GM19438 (cell line): Measurements from ENCODE around the gene DSC1.
"Not testable (repeated sequence)": the region's sequence is repeated elsewhere in the genome, so short reads cannot be mapped to it uniquely, and the experiment has no call there.

Source experiments
- ATAC-seq: cut with Tn5 transposase; IDR thresholded peaks from one replicate; pipeline ENCODE4 v1.9.1; 2021; ENCODE audit warnings: low read depth; ENCODE audit not compliant: unreplicated experiment

The DSC1 gene

GRCh38 chr18:31171144-31171839, 8.6 kb upstream of the DSC1 start:
- no peak for ATAC-seq

GRCh38 chr18:31170335-31170734, 7.7 kb upstream of the DSC1 start:
- ATAC-seq = no peak

DNA sequence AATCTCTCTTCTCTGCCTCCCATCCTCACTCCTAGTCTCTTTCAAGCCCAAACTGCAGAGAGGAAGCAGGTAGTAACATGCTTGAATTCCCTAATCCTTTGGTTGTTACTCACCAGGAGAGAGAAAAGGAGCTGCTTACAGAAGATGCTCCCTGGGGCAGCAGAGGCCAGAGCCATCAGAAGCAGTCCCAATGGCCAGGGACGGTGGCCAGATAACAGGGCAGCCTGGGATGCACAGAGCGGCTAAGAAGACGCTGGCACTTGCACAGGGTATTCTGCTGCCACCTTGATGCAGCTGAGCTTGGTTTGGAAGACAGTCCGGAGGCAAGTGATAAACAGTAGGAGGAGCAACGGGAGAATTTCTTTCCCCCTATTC, 250 bp downstream of the DSC1 start:
- no peak for ATAC-seq

- no peak for ATAC-seq
These were observed 768 bp downstream of the DSC1 start for GRCh38 chr18:31161757-31162418.

DNA sequence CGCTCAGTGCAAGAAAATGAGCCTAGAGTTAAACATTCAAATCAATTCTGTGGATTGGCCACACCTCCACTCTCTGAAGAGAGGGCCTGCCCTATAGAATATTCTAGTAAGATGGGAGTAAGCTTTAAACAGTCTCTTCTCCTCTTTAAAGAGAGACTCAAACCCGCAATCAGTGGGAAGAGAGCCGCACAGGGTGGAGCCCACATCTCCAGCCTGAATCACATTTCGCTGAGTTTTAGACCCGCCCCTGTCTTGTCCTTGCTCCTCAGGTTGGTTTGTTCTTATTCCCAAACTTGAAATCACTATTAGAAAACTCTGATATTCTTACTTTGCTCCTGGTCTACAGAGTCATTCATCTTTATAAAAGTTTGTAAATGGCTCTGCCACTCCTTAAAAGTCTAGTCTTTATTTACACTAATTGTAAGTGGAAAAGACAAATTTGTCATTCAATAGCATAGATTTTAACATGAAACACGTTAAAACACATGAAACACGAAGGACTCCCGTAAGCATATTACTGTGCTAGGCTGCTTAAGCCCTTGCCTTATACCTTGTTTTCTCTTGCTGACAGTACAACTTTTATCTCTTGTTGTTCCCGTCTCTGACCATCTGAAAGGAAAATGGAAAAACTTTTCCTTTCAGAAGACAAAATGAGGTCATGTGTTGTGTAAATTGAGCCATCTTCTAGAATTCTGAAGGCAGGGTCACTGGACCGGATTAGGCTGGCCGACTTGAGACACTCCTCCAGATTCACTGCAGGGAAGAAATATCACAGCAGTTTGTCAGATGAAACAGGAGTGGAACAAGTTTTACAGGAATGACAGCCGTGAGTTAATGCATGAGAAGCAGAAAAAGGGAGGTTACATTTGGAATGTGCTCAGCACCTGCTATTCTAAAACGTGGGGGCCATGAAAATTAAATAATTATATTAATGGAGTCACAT, 5.6 kb downstream of the DSC1 start:
- no peak for ATAC-seq

GRCh38 chr18:31155498-31155897, 7.2 kb downstream of the DSC1 start:
- no peak for ATAC-seq

DNA sequence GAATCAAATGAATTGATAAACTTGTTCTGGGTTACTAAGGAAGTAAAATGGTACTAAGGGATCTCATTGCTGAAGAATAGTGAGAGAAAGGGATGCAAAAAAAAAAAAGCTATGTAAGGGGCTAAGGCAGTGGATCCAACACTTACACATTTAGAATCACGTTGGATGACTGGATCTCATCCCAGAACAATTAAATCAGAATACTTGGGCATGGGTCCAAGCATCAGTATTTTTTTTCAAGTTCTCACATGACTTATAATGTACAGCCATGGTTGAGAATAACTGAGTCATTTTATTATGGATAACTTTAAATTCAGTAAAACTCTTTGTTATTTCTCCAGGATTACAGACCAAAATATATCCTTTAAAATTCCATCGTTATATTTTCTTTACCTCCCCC, 8.5 kb downstream of the DSC1 start:
- no peak for ATAC-seq

GRCh38 chr18:31149351-31149750, 13.3 kb downstream of the DSC1 start:
- ATAC-seq = no peak

- no peak for ATAC-seq
These were observed 14.1 kb downstream of the DSC1 start for GRCh38 chr18:31148600-31148999.

- no peak for ATAC-seq
These were observed 15.8 kb downstream of the DSC1 start for GRCh38 chr18:31146809-31147208.

DNA sequence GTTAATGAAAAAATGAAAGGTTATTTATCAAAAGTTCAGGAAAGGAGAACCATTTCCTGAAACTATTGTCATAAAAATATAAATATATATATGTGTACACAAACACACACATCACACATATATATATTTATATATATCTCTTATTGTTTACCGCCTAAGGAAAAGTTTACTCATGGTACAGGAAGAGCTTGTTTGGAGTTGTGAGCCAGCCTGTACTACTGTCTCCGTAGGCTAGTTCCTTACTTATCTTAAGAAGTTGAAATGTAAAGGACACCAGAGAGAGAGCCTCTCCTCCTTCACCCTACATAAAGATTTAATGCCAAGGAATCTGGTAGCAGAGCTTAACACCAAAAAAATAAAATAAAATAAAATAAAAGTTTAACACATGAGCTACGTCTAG, 19.6 kb downstream of the DSC1 start:
- ATAC-seq = no peak

DNA sequence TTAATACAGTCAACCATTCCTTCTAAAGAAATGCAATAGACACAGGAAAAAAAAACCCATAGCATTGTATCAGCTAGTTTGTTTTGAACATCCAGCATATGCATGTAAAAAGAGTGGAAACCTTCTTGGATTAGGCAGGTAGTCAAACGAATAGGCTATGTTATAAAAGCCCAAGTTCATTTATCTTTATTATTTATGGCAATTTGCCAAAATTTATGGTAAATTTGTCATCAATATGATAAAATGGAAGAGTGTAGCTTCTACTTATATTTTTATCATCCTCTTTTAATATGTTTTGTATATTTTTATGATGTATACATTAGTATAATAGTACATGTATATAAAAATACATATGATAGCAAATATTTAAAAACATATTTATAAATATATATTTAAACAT, 23.9 kb downstream of the DSC1 start:
- no peak for ATAC-seq

DNA sequence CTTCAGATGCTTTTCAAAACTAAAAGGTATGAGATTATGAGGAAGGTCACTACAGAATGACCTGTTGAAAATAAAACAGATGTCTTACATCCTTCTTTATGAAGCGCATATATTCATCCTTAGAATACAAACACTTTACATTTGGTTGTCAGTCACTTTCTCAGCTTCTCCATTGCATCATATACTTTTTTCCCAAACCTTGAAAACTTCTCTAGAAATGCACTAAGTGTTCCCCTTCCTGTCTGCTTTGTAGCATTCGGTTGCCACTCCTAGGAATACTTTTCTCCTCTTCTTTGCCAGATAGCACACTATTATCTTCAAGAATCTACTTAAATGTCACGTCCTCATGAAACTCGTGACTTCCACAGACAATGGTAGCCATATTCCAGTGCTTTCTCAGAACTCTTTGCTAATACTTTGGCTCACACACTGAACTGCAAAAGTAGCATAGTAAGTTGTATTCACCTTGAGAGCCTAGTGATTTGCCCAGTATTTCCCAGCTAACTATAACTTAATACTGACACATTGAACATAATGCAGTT, 27.6 kb downstream of the DSC1 start:
- ATAC-seq = no peak

DNA sequence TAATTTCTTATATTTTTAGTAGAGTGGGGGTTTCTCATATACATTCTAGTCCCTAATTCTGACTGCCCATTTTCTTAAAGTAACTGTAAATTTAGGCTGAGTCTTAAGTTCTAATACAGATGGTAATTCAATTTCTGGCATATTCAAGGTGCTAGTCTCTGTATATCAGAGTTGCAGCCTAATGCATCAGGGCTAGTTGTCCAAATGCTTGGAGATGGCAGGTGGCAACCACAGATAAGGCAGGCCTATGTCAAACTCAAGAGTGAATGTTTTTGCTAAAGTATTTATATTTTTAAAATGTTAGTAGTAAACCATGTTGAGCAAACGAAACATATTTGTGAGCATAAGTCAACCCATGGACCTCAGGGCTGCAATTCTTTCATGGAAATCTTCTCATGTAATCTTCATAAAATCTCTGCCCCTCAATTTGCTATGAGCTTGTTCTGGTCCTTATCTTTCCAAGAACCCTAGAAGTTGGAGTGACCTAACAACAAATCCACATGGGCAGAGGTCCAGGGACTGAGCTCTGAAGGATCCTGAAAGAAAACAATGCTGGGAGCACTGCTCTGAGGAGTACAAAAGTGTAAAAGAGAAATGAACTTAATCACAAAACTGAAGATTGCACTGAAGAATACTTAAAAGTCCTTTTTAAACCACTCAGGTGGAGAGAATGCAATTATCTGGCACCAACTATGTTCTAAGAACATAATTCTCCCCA, 33.1 kb downstream of the DSC1 start:
- ATAC-seq = no peak

DNA sequence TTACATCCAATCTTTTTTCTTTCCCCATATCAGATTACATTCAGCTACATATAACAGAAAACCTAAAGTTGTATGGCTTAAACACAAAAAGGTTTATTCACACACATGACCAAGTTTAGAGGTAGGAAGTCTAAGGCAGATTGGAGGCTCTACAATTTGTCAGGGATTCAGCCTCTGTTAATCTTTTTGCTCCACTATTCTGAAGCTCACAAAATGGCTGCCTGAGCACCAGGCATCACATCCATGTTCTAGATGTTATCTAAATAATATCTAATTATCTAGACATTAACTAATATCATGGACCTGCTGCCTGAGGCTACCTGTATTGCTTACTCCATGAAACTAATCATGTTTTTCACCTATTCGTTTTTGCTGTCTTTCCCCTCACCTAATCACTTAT, 36.8 kb downstream of the DSC1 start:
- no peak for ATAC-seq

- ATAC-seq = not testable (repeated sequence)
These were observed 39.5 kb downstream of the DSC1 start for GRCh38 chr18:31123125-31123524.

GRCh38 chr18:31120594-31120993, 42.1 kb downstream of the DSC1 start:
- no peak for ATAC-seq

- no peak for ATAC-seq
These were observed 45.6 kb downstream of the DSC1 start for GRCh38 chr18:31116853-31117595.

GRCh38 chr18:31112804-31113203, 49.9 kb downstream of the DSC1 start:
- ATAC-seq = no peak

DNA sequence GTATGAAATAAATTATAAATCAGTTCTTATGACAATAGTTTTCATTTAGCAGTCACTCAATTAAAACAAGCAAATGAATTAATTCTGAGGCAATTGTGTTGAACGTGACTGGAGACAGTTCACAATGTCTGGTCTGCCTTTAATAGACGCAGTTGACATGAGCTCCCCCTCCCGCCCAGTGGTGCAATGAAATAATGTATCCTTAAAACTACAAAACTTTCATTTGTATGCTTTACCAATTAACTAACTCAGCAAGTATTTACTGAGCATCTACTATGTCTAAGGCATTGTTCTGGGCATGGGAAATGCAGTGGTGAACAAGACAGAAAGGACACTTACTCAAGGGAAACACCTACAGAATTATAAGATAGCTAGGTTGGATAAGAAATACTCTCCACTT, 56.9 kb downstream of the DSC1 start:
- ATAC-seq = no peak
